Superior temporal gyrus (tissue), 1 donor: Measurements from ENCODE around the gene A3GALT2.
A peak's percentile ranks its signal among the peaks of the same experiment; 100 is the strongest.

Experiments used
- DNase-seq: peaks from one replicate; pipeline ENCODE4 v3.0.0-alpha.2; 2016; ENCODE audit errors: extremely low spot score

Gene A3GALT2

DNA sequence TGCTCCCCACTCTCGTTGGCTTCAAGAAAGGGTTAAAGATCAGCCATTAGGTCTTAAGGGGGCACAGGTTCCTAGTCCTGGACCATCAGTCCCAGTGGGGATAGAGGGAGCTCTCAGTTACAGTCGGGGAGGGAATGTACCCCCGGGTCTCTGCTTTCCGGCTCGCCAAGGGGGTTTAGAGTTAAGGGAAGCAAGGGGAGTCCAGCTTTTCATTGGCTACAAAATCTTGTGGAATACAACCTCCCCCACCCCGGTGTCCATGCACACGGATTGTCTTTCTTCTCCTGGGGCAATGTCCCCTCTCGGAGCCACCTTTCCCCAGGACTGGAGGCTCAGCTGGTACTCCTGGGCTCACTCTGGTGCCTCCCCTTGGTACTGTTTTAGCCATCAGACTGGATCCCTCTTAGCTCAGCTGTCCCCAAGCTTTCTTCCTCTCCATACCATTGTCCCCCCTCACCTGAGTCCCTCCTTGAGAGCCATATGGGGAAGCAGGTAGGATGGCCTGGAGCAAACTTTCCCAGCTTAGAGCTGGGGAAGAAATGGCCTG is at the start of gene A3GALT2:
TSS of gene A3GALT2 (minus strand) at position 480 of the 547 bp plus-strand sequence. CDS start at position 480, 0 bp downstream.
- no peak for DNase-seq

DNA sequence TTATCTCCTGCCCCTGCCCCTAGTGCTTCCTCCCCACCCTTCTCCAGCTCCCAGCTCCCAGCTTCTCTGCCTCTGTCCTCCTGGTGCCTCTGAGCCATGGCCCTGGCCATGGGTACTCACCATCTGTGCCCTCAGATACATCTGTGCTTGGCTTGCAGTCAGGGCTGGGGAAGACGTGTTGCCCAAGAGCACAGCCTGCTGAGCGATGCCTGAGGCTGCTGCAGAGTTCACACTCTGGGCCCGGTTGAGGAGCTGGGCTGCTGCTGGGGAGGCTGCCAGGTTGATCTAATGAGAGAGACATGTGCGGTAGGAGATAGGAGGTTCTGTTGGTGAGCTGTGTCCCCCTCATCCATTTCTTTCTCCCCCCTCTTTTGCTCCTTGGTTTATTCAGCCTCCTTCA is 49.4 kb upstream of the A3GALT2 start:
- no peak for DNase-seq

DNA sequence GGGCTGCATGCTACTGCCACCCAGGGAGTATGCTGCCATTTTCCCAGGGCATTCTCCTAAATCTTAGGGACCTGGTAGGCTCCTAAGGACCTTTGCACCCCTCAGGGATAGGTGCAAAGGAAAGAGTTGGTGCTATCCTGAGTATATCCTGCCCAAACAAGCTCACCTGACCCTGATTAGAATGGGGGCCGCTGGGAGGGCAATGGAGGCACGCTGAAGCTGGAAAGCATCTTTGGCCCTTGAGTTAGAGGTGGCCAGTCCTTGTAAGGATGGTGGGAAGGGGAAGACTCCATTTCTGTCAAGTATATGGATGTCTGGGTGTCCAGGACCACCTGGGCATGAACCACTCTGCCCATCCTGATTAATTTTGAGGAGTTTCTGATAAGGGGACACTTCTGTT is 48.9 kb upstream of the A3GALT2 start:
- DNase-seq = no peak

DNA sequence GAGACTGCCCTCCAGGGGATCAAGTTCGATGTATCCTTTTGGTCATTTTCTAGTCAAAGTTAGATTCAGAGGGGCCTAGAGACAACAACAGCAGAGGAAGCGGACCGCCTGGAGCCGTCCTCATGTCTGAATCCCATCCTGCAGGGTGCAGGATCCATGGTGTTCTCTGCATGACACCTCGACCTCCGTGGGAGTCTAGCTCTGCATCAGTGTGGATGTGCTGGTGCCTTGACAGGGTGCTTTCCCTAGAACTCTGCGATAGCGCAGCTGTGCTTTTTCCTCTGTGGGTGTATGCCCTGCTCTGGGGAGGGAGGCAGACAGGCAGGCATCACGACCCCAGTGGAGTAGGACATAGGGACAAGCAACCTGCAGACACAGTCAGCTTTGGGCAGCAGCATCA is 48.2 kb upstream of the A3GALT2 start:
- no peak for DNase-seq

DNA sequence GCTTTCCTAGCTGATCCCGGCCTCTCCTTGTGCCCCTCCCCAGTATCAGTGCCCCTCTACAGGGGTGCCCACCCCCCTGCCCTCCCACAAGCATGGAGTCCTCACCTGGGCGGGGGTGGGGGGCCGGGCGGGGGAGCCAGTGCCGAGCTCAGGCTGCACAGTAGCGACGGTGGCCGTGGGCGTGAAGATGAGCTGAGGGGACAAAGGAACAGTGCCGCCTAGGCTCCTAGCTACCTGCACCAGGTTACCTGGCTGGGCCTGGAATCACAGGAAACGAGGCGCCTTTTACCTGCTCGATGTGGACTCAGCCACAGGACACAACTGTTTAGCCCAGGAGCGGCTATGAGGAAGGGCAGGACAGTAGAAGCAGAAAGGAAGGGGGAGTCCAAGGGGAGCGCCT is 47.5 kb upstream of the A3GALT2 start:
- DNase-seq = no peak

DNA sequence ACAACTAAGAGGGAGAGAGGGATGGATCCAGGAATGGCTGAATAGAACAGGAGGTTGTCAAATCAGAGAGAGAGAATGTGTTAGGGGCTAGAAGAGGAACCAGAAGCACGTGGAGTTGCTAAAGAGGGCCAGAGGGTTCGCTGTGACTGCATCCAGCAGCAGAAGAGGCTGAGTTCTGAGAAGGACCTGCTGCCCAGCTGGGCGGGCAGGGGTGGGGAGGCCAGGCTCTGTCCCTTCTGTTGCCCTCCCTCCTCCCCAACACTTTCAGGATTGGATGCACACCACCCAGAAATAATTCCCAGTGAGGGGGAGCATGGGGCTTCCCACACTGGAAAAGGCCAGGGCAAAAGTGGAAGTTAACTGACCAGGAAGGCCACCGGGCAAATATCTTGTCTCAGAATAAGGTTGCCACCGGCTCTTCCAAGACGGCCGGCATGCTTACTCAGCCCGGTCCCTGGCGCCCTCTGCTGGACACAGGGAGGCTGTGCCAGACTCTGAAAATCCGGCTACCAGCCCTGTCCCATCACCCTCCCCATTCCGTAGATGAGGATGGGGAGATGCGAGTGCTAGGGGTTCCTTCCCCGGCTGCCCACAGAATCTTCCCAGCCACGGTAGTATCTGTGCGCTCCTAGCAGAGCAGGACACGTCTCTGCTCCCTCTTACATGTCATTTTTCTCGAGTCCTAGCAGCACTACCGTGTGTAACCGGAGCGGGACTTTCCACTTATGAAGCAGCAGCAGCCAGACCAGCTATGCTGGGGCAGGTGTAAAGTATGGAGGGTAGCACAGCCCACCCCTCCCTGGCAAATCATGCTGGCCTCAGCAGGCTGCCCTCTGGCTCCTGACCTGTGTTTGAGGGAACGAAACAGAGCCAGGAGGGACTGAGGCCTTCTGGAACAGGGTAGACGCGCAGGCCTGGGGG is 46.8 kb upstream of the A3GALT2 start:
- DNase-seq = peak; percentile 95

DNA sequence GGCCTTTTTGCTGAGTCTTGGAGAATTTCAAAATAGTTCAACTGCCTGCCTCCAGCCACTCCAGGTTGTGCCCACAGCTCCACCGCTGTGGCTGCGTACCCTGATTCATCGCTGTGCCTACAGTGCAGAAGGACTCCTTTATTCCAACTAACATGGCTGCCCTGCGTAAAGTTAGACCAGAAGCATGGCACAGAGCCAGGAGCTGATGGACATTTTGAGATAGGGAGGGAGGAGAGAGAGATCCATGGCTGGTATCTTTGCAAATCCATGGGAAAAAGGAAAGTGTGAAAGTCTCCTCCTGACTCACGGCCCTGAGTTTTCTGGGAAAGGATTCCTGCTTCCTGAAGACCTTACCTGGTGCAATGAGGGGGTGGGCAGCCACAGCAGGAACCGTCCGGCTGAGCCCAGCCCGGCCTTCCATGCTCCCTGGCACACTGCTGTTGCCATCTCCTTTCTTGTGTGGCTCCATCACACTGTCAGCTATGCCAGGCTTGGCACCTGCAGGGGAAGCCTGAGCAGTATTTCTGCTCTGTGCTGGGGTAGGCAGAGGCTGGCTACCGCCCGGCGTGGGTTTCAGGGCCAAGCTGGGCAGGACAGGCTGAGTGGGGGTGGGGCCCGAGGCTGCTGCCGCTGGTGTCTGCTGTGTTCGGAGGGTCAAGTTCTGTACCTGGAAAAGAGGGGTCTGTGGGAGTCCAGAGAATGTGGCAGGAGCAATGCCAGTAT is 46.0 kb upstream of the A3GALT2 start:
- DNase-seq = peak; percentile 40

DNA sequence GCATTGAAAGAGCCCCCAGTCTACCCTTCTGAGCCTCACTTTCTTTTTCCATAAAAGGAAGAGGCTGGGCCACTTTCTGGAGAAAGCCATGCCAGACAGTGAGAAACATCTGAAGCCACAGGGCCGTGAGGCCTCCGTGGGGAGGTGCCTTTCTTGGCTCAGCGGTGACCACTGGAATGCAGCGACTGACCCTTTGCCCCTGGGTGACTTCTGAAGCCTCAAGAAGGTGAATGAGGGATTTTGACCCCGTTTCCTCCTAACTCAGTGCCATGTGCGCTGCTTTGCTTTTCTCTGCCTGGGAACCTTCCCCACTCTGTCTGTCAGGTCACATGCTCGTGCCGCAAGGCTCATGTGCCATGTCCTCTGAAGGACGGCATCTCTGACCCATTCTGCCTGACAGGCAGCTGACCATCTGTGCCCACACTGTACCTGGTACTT is 44.7 kb upstream of the A3GALT2 start:
- no peak for DNase-seq

DNA sequence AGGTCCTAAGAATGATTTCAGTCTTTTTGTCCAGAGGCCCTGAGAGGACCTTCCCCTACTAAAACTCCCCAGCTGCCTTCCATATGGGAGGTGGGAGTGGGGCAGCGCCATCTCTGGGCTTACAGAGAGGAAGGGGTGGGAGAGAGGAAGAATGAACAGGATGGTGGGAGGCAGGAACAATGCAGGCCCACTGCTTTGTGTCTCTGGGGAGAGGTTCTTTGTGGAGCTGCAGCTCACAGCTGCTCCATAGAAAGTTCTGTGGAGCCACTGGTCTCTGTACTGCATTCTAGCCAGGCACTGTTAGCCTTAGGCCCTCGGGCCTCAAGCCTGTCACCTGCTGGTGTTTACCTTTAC is 43.6 kb upstream of the A3GALT2 start:
- DNase-seq = peak; percentile 50

DNA sequence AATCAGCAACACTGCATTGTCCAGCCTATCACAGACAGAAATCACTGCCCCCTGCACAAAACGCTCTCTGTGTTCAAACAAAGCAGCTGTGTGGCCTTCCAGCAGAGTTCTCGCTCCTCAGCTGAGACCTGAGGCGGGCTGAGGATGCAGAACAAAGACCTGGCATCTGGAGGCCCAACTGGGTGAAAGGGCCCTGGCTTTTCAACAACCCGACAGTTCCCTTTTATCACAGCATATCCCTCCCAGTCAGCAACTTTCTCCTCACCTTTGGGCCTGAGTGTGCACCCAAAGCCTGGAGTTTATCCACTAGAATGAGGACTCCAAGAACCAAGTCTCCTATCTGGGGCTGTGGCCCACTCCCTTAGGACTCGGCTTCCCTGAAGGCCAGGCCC is 42.6 kb upstream of the A3GALT2 start:
- peak; percentile 89 for DNase-seq

DNA sequence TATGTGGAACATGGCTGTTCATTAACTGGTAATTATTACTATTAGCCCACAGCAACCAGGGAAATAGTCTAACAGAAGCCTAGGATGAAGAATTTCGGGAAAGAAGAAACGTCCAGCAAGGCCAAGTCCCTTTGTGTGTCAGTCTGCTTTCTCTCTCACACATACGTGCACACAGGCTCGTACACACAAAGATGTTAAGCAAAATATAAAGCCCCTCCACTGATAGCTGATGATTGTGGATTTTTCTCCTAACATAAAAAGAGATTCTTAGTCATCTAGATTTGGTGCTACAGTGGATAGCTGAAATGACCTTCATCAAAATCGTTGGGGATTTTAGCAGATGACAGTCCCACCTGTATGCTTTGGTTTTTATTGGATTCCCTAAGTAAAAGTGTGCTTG is 42.1 kb upstream of the A3GALT2 start:
- peak; percentile 71 for DNase-seq

DNA sequence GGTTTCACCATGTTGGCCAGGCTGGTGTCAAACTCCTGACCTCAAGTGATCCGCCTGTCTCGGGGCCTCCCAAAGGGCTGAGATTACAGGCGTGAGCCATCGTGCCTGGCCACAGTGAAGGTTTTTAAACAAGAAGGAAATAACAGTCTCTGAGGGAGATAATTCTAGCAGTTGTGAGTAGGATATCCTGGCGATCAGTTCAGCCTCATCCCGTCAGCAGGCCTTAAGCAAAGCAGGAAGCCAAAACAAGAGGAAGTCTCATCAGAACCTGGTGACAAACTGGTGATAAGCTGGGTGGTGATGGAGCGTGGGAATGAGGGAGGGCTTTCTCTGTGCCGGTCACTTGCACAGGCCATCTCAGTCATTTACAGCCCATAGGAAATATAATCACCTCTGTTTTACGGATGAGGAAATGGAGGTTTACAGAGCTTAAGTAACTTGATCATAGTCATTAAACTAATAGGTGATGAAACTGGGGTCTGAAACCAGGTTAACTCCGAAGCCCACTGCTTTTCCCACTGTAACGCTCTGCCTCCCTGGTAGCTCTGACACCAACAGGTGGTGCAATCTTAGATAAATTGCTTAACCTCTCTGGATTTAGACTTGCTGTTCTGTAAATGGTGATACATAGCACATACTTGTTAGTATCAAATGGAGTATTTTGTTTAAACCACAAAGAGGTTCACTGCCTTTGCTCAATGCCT is 40.8 kb upstream of the A3GALT2 start:
- no peak for DNase-seq

DNA sequence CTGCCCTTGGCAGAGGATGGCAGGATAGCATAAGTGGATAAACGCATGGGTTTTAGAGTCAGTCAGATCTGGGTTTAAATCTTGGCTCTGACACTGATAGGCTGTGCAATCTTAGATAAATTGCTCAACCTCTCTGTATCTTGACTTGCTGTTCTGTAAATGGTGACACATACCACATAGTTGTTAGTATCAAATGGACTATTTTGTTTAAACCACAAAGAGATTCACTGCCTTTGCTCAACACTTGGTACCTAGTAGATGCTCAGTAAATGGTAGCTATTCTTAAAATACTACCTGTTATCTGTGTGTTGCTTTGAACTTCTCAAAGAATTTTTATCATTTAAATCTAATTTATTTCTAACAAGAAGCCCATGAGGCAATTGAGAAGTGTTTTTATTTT is 39.5 kb upstream of the A3GALT2 start:
- no peak for DNase-seq

DNA sequence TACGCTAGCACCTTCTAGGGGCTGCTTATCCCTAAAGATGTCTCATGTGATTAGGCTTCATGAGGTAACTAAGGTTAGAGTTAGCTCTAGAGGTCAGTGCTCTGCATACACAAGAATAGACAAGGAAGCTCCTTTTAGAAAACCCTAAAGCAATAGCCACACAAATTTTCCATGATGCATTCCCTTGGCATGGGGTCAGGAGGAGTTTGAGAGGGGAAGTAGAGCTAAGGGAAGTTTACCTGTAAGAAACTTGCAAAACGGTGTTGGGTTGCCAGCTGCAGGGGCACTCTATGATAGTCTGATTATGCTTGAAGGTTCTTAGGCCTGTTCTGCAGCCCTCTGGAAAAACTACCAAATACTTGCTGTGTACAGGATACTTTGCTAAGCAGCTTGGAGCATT is 39.0 kb upstream of the A3GALT2 start:
- DNase-seq = no peak

DNA sequence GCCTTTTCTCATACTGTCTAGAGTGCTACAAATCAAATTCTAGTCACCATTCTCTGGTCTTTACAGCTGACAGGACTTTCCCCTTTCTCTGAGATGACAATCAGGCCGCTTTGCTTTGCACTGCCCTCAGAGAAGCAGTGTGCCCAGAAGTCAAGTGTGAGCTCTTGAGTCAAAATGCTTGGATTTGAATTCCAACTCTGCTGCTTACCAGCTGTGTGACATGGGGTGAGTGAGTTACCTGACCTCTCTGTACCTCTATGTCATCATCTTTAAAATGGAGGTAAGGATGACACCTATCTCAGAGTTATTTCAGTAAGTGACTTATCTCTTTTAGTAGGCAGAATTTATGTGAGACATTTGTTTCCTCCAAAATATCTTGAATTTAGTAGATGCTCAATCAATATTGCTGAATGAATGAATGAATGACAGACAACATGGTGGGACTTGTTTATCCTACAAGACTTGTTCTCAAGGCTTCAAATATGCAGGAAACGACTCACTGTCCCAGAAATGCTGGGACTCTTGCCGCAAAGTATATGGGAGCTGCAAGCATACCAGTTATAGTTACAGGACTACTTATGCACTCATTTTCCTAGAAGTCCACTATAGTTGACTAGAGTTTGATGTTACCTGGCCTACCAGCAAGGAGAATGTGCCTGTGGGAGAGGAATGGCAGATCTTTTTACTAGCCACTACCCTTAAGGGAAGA is 38.1 kb upstream of the A3GALT2 start:
- no peak for DNase-seq

DNA sequence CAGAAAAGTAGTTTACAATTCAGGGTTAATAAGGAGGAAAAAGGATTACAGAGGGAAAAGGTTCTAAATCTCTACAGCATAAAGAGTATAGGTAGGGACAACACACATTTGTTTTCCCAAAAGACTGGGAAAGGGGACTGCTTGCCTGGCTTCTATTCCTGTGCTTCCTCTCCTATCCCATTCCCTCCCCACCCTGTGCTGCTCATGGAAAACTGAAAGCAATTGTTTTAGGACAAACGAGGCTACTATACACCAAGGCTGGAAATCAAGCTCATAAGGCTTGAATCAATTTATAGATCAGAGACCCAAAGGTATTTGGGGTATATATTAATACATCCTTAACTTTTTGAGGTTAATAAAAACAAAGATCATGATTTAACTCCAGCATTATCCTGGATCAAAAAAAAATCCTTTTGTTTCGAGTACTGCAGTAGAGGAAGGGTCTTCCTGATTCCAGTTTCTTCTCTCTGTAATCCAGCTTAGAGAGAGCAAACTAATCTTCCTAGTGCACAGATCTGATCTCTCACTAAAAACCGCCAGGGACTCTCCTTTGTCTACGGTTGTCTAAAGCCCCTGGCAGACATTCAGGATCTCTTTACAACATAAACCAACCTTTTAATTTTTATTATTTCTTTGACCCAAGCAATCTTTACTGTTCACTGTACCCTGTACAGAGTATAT is 37.4 kb upstream of the A3GALT2 start:
- peak; percentile 65 for DNase-seq

DNA sequence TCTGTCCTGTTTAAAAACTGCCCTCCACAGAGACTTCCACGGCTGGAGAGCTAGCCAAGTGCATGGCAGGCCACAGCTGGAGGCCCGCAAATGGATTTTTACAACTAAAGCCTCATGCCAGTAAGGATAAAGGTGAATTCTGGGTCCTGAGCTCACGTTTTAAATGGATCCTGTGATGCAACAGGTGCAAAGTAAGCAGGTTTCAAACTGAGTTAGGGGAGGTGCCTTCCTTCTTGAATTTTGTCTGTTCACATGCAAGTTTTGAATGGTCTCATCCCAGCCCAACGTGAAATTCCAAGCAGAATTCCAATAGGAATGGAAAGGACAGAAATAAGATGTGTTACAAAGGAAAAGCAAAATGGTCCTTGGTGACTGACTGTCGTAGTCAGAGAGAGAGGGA is 36.2 kb upstream of the A3GALT2 start:
- no peak for DNase-seq

DNA sequence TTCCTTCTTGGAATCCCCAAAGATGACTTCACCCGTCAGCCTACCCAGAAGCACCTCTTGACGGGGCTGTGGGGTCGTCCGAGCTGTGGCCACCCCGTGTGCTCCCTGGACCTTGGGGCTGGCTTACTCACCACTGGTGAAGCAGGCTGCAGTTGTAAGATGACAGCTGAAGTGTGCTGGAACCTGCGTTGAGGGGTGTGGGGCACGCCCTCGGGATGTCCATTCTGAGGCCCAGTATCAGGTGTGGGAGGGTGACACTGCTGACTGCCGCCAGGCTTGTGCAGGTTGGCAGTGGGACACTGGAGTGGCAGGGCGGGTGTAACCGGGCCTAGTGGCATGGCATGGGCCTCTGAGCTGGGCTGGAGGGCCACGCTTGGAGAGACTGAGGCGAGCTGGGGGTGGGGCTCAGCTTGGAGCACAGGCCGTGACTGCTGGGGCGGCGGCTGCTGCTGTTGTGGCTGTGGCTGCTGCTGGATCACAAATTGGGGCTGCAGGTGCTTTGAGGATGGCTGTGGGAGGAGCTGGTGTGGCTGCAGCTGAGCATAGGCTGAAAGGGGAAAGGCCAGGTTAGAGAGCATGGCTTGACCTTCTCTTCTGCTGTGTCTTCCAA is 33.9 kb upstream of the A3GALT2 start:
- no peak for DNase-seq

DNA sequence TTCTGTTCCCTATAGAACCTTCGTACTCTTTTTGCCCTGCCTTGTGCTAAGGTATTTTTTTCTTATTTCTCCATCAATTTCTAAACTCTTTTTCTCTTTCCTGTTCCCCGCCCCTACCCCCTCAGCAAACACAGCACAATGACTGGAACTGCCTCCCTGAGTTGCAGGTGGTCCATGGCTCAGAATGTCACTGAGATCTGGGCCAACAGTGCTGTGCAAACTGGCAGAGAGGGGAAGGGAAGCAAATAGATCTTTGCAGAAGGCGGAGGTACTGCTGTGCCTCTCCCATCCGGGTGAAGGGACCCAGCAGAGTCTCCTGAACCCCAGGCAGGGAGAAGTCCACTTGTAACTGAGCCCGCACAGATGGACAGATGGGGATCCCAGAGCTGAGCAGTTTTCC is 32.6 kb upstream of the A3GALT2 start:
- no peak for DNase-seq

DNA sequence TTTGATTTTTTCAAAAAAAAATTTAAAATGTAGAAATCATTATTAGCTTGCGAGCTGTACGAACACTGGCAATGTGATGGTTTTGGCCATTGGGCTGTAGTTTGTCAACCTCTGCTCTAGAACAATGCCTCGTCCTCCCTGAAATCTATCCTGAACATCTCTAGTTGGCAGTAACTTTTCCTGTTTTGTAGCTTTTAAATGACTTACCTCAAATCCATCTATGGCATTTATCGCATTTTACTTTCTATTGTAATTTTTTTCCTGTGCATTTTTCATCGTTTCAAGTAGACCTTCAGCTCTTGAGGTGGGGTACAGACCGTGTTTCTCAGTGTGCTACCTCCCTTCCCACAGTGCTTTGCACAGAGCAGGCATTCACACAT is 30.4 kb upstream of the A3GALT2 start:
- DNase-seq = no peak
